Measurements from ENCODE around the gene RIMS4.
"Not testable (repeated sequence)": the region's sequence is repeated elsewhere in the genome, so short reads cannot be mapped to it uniquely, and the experiment has no call there.

The RIMS4 gene

DNA sequence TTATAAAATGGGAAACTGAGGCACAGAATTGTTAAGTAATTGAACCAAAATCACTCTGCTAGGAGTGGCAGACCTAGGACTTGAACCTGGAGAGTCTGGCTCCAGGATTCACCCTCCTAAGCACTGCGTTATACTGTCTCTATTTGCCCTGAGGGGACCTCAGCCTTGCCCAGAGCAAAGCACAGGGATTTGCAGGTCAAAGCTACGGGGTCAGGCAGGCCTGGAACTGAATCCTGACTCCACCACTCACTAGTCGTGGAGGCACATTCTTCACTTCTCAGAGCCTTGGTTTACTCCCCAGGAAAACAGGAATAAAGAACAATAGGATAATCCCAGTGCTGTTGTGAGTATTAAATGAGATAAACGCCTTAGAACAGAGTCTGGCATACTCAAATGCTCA, 45.3 kb downstream of the RIMS4 start:
- TF ChIP-seq, protein P1, sequence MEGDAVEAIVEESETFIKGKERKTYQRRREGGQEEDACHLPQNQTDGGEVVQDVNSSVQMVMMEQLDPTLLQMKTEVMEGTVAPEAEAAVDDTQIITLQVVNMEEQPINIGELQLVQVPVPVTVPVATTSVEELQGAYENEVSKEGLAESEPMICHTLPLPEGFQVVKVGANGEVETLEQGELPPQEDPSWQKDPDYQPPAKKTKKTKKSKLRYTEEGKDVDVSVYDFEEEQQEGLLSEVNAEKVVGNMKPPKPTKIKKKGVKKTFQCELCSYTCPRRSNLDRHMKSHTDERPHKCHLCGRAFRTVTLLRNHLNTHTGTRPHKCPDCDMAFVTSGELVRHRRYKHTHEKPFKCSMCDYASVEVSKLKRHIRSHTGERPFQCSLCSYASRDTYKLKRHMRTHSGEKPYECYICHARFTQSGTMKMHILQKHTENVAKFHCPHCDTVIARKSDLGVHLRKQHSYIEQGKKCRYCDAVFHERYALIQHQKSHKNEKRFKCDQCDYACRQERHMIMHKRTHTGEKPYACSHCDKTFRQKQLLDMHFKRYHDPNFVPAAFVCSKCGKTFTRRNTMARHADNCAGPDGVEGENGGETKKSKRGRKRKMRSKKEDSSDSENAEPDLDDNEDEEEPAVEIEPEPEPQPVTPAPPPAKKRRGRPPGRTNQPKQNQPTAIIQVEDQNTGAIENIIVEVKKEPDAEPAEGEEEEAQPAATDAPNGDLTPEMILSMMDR (IDR thresholded peaks at IDR 0.05; ENCODE audit: control insufficient read depth, insufficient read depth, low read depth, low read length, missing control alignments) = no peak
- no peak for DNase-seq (ENCODE audit: low read depth)
- no peak overlapping the region for H3K4me3 ChIP-seq (ENCODE audit: control insufficient read depth, low read depth, low read length)

GRCh38 chr20:44763798-44764197, 46.5 kb downstream of the RIMS4 start:
- not testable (repeated sequence) for DNase-seq (ENCODE audit: low read depth)

GRCh38 chr20:44762466-44763140, 47.7 kb downstream of the RIMS4 start:
- TF ChIP-seq, protein P1 (IDR thresholded peaks at IDR 0.05; ENCODE audit: control insufficient read depth, insufficient read depth, low read depth, low read length, missing control alignments) = no peak
- H3K4me3 ChIP-seq (ENCODE audit: control insufficient read depth, low read depth, low read length) = no peak overlapping the region
- DNase-seq (ENCODE audit: low read depth) = no peak

More at GRCh38 chr20:44763798-44764197, 46.5 kb downstream of the RIMS4 start:
- H3K4me3 ChIP-seq (ENCODE audit: control insufficient read depth, low read depth, low read length) = not testable (repeated sequence)

DNA sequence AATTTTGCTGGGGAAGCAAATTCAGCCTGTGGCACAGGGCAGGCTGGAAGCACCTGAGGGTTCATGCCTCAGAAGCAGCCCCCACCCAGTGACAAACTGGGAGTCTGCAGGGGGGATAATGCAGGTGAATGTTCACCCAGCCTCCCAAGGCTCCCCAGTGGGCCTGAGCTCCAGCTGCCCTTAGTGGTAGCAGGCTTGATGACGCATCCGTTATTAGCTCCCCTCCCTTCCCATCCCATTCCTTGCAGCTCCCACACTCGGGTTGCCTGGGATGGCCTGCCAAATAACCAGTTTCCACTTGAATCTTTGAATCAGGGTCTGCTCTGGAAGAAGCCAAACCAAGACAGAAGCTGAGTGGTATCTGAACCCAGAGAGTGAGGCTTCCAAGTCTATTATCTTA, 48.9 kb downstream of the RIMS4 start:
- TF ChIP-seq, protein P1 (IDR thresholded peaks at IDR 0.05; ENCODE audit: control insufficient read depth, insufficient read depth, low read depth, low read length, missing control alignments) = no peak
- no peak overlapping the region for H3K4me3 ChIP-seq (ENCODE audit: control insufficient read depth, low read depth, low read length)
- DNase-seq (ENCODE audit: low read depth) = no peak

- no peak for DNase-seq (ENCODE audit: low read depth)
- no peak overlapping the region for H3K4me3 ChIP-seq (ENCODE audit: control insufficient read depth, low read depth, low read length)
- TF ChIP-seq, protein P1 (IDR thresholded peaks at IDR 0.05; ENCODE audit: control insufficient read depth, insufficient read depth, low read depth, low read length, missing control alignments) = no peak
Observed at GRCh38 chr20:44759595-44759994, 50.8 kb downstream of the RIMS4 start.

DNA sequence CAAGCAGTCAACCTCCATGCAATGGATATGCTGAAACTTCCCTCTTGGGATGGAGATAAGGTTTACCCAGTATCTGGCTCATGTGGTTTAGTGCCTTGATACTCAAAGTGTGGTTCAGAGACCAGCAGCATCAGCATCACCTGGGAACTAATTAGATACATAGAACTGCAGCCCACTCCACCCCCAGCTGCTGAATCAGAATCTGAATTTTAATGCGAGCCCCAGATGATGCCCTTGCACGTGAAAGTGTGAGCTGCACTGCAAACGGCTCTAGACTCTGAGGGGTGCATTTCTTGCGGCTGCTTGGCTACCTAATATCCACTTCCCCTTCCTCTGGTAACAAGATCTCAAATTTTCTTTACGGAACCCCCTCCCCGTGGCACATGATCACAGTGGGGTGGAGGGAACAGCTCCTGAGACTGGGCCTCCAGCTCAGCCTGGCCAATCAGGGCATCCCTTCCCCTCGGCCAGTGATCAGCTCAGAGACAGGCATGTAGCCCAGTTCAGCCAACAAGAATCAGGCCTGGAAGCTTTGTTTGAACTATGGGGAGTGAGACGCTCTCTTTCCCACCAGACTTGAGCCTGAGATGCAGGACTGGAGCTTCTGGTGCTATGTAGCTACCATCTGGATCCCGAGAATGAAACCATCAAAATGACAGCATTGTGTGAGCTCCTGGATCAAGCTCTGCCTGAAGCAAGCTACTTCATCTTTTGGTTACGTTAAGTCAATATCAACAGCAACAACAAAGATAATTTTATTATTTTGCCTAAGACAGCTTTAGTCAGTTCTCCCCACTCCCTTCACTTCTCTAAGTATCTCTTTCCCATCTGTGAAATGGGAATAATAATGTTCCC, 51.9 kb downstream of the RIMS4 start:
- no peak overlapping the region for H3K4me3 ChIP-seq (ENCODE audit: control insufficient read depth, low read depth, low read length)
- DNase-seq (ENCODE audit: low read depth) = no peak
- TF ChIP-seq, protein P1 (IDR thresholded peaks at IDR 0.05; ENCODE audit: control insufficient read depth, insufficient read depth, low read depth, low read length, missing control alignments) = no peak

DNA sequence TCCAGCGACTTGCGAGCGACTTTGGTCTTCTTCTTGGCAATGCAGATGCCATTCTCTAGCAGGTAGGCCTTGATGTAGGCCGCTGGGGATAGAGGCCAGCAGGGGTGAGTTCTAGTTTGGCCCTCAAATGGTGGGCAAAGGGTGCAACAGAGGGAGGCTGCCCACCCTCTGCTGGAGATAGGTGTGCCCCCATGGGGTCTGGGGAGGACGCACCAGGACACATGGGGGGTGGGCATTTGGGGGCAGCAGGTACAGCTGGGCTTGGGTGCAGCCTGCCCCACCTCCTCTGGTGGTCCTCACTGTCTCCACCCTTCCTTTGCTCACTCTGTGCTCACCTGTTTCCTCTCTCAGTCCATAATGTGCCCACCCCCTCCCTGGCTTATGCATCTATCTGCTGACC, 53.4 kb downstream of the RIMS4 start:
- TF ChIP-seq, protein P1 (IDR thresholded peaks at IDR 0.05; ENCODE audit: control insufficient read depth, insufficient read depth, low read depth, low read length, missing control alignments) = no peak
- DNase-seq (ENCODE audit: low read depth) = no peak
- no peak overlapping the region for H3K4me3 ChIP-seq (ENCODE audit: control insufficient read depth, low read depth, low read length)
